ENCODE measurements around the gene SLC39A3. TPM values are rescaled to one million over a fixed set of nuclear protein-coding genes. Genes with fewer than 3 reads are reported as not detected.

Gene SLC39A3
- total and polyA plus RNA-seq, 2 experiments from 2014 or later = 33.5 to 47.4 TPM

DNA sequence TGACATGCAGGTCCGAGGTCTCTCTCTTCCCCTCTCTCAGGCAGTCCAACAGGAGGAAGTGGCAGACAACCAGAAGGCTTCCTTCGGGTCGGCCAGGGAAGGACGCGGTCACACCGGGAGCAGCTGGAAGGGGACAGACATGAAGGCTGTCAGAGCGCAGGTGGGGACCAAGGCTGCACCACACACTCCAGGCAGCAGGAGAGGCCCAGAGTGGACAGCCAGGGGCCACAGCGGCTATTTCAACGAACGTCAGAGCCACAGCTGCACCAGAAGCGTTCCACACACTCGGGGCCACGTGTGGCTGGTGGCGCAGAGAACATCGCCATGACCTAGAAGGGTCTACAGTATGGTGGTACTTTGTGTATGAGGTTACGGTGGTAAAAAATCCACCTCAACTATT lies 16.0 kb upstream of the SLC39A3 start (continued):
- TF ChIP-seq, protein P1, sequence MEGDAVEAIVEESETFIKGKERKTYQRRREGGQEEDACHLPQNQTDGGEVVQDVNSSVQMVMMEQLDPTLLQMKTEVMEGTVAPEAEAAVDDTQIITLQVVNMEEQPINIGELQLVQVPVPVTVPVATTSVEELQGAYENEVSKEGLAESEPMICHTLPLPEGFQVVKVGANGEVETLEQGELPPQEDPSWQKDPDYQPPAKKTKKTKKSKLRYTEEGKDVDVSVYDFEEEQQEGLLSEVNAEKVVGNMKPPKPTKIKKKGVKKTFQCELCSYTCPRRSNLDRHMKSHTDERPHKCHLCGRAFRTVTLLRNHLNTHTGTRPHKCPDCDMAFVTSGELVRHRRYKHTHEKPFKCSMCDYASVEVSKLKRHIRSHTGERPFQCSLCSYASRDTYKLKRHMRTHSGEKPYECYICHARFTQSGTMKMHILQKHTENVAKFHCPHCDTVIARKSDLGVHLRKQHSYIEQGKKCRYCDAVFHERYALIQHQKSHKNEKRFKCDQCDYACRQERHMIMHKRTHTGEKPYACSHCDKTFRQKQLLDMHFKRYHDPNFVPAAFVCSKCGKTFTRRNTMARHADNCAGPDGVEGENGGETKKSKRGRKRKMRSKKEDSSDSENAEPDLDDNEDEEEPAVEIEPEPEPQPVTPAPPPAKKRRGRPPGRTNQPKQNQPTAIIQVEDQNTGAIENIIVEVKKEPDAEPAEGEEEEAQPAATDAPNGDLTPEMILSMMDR (conservative IDR thresholded peaks at IDR 0.05; ENCODE audit: low read depth in 2 of 2) = no peak

DNA sequence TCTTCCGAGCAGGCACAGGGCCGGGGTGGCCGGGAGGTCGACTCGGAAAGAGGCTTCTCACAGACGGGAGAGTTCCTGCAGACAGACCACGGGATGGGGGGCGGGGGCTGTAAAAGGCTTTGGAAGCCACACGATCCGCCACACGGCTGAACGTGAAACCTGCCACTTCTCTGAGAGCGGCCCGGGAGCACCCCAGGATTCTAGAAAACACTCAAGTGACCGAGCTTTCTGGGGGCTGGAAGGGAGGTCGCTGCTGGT lies 15.6 kb upstream of the SLC39A3 start:
- peaks cover 6% of the 10 kb centered on the region for H3K36me3 ChIP-seq (ENCODE audit: insufficient read depth)
- no peaks in the 10 kb centered on the region for H3K27me3 ChIP-seq (ENCODE audit: insufficient read depth)
- H3K4me1 ChIP-seq (ENCODE audit: insufficient read depth) = no peaks in the 10 kb centered on the region
- Mint-ChIP-seq H3K36me3 (ENCODE audit: low read depth) (peaks cover 52% of the 10 kb centered on the region), H3K4me1 (no peaks in the 10 kb centered on the region), H3K4me3 (no peak overlapping the region), H3K27me3 (ENCODE audit: insufficient read depth, low read depth, poor library complexity) (peaks cover 16% of the 10 kb centered on the region), H3K27ac (no peak overlapping the region), H3K9me3 (no peaks in the 10 kb centered on the region)
- no peak overlapping the region for H3K4me3 ChIP-seq
- no peaks in the 10 kb centered on the region for H3K79me2 ChIP-seq (replicated peaks; ENCODE audit: insufficient read depth)
- DNase-seq (ENCODE audit: low spot score) (no peak), ATAC-seq (no peak)
- H3K27ac ChIP-seq (ENCODE audit: low read depth) = no peak overlapping the region
- H4K20me1 ChIP-seq (replicated peaks; ENCODE audit: insufficient read depth) = no peaks in the 10 kb centered on the region; the same call in 1 of the 2 replicates
- H2AFZ ChIP-seq = no peak overlapping the region
- no peak overlapping the region for H3K4me2 ChIP-seq
- H3K9me2 ChIP-seq (ENCODE audit: insufficient read depth) = no peaks in the 10 kb centered on the region
- H3F3A ChIP-seq (replicated peaks; ENCODE audit: low read depth) = no peaks in the 10 kb centered on the region
- TF ChIP-seq, protein P1 (conservative IDR thresholded peaks at IDR 0.05; ENCODE audit: low read depth in 2 of 2) = no peak
- TF ChIP-seq STAT1 (IDR thresholded peaks at IDR 0.05; ENCODE audit: unreplicated experiment) = no peak
- no peak for TF ChIP-seq EZH2 (IDR thresholded peaks at IDR 0.05; ENCODE audit: low read depth, unreplicated experiment)
- TF ChIP-seq CREB1 (CRISPR knock-in tag; IDR thresholded peaks at IDR 0.05; ENCODE audit: low read depth) = no peak
- TF ChIP-seq ZNF331 (CRISPR knock-in tag; IDR thresholded peaks at IDR 0.05; ENCODE audit: low read depth) = no peak
- no peak for TF ChIP-seq NANOG (IDR thresholded peaks at IDR 0.05; ENCODE audit: borderline replicate concordance)
- no peak for TF ChIP-seq JUNB (IDR thresholded peaks at IDR 0.05; ENCODE audit: unreplicated experiment)
- TF ChIP-seq, protein P2, sequence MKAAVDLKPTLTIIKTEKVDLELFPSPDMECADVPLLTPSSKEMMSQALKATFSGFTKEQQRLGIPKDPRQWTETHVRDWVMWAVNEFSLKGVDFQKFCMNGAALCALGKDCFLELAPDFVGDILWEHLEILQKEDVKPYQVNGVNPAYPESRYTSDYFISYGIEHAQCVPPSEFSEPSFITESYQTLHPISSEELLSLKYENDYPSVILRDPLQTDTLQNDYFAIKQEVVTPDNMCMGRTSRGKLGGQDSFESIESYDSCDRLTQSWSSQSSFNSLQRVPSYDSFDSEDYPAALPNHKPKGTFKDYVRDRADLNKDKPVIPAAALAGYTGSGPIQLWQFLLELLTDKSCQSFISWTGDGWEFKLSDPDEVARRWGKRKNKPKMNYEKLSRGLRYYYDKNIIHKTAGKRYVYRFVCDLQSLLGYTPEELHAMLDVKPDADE (IDR thresholded peaks at IDR 0.05) = no peak
- TF ChIP-seq, protein P3, sequence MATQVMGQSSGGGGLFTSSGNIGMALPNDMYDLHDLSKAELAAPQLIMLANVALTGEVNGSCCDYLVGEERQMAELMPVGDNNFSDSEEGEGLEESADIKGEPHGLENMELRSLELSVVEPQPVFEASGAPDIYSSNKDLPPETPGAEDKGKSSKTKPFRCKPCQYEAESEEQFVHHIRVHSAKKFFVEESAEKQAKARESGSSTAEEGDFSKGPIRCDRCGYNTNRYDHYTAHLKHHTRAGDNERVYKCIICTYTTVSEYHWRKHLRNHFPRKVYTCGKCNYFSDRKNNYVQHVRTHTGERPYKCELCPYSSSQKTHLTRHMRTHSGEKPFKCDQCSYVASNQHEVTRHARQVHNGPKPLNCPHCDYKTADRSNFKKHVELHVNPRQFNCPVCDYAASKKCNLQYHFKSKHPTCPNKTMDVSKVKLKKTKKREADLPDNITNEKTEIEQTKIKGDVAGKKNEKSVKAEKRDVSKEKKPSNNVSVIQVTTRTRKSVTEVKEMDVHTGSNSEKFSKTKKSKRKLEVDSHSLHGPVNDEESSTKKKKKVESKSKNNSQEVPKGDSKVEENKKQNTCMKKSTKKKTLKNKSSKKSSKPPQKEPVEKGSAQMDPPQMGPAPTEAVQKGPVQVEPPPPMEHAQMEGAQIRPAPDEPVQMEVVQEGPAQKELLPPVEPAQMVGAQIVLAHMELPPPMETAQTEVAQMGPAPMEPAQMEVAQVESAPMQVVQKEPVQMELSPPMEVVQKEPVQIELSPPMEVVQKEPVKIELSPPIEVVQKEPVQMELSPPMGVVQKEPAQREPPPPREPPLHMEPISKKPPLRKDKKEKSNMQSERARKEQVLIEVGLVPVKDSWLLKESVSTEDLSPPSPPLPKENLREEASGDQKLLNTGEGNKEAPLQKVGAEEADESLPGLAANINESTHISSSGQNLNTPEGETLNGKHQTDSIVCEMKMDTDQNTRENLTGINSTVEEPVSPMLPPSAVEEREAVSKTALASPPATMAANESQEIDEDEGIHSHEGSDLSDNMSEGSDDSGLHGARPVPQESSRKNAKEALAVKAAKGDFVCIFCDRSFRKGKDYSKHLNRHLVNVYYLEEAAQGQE (IDR thresholded peaks at IDR 0.05; ENCODE audit: unreplicated experiment) = no peak
- no peak for TF ChIP-seq ZNF114 (CRISPR knock-in tag; IDR thresholded peaks at IDR 0.05)
- no peak for TF ChIP-seq POLR2AphosphoS5 (IDR thresholded peaks at IDR 0.05; ENCODE audit: low read depth)

Measured in GM23338 (cell line).